Natural killer cell (primary cell): ENCODE data around the gene OR10J1. TPM values are rescaled to one million over a fixed set of nuclear protein-coding genes. Genes with fewer than 3 reads are reported as not detected.

Experiments
- ATAC-seq, 3 donors: fragments of 150-1000 bp in 2 of 3; fragments of 200-7000 bp in 1 of 3; cut with Tn5 transposase; 1 replicate in 1 of 3; 2 replicates in 2 of 3; pipeline ENCODE4 v1.10.0; 2021; ENCODE audit warnings: mild to moderate bottlenecking in 2 of 3, moderate library complexity in 2 of 3
- DNase-seq, 2 donors: peaks; one replicate each; pipeline versions ENCODE4 v3.0.0 to v3.0.0-alpha.2; 2013 to 2021; ENCODE audit warnings: mixed read lengths in 1 of 2
- H3K27ac ChIP-seq: one replicate; pipeline ENCODE4 v1.5.1; 2013; ENCODE audit warnings: mild to moderate bottlenecking, low read length
- H3K27me3 ChIP-seq: one replicate; pipeline ENCODE4 v1.6.1; 2013; ENCODE audit warnings: low read length; ENCODE audit not compliant: control insufficient read depth, insufficient read depth
- H3K36me3 ChIP-seq: one replicate; pipeline ENCODE4 v1.6.1; 2013; ENCODE audit warnings: low read length; ENCODE audit not compliant: control insufficient read depth, insufficient read depth
- H3K4me1 ChIP-seq: one replicate; pipeline ENCODE4 v1.6.1; 2013; ENCODE audit warnings: low read length; ENCODE audit not compliant: control insufficient read depth, insufficient read depth
- H3K4me3 ChIP-seq: one replicate; pipeline ENCODE4 v1.5.1; 2013; ENCODE audit warnings: low read length
- H3K9me3 ChIP-seq: one replicate; pipeline ENCODE4 v1.6.1; 2013; ENCODE audit warnings: low read length; ENCODE audit not compliant: control insufficient read depth, insufficient read depth
- H3K27ac Mint-ChIP-seq, 2 donors: one replicate each; pipeline ENCODE4 v1.8.0; 2022; ENCODE audit warnings: mild to moderate bottlenecking in 2 of 2, mixed read lengths in 2 of 2, moderate library complexity in 1 of 2
- H3K27me3 Mint-ChIP-seq, 2 donors: one replicate each; pipeline ENCODE4 v1.8.0; 2022; ENCODE audit warnings: low read depth in 2 of 2, mixed read lengths in 2 of 2
- H3K36me3 Mint-ChIP-seq: one replicate; pipeline ENCODE4 v1.8.0; 2022; ENCODE audit warnings: mixed read lengths
- H3K4me1 Mint-ChIP-seq, 2 donors: one replicate each; pipeline ENCODE4 v1.8.0; 2022; ENCODE audit warnings: mixed read lengths in 2 of 2
- H3K4me3 Mint-ChIP-seq: one replicate; pipeline ENCODE4 v1.8.0; 2022; ENCODE audit warnings: mild to moderate bottlenecking, moderate library complexity, mixed read lengths
- H3K9me3 Mint-ChIP-seq, 2 donors: one replicate each; pipeline ENCODE4 v1.8.0; 2022; ENCODE audit warnings: mixed read lengths in 2 of 2
- WGBS: methylation state at CpG from one replicate; pipeline ENCODE4 v1.1.7; 2013; ENCODE audit warnings: missing lambda C conversion rate; ENCODE audit not compliant: insufficient coverage; 5-methylcytosine and 5-hydroxymethylcytosine counted together
- intact Hi-C: fragments of 100-400 bp; cut with micrococcal nuclease; formaldehyde crosslinking; loops from one replicate; pipeline ENCODE4 v1.14.2; 2022
- total RNA-seq, 4 donors: library from RNA; stranded (reverse); fragments of 120-200 nt in 1 of 4; gene quantifications; one replicate each; pipeline versions ENCODE4 v1.2.3 to v1.2.4, GENCODE V29; 2013 to 2022
- TF ChIP-seq, protein P1 (sequence below): fragments of 200-600 bp; IDR thresholded peaks from one replicate; pipeline ENCODE4 v1.8.0; 2022; ENCODE audit warnings: antibody characterized with exemption

The OR10J1 gene, protein sequence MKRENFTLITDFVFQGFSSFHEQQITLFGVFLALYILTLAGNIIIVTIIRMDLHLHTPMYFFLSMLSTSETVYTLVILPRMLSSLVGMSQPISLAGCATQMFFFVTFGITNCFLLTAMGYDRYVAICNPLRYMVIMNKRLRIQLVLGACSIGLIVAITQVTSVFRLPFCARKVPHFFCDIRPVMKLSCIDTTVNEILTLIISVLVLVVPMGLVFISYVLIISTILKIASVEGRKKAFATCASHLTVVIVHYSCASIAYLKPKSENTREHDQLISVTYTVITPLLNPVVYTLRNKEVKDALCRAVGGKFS
- not detected for total RNA-seq
- not detected for total RNA-seq (2013)

DNA sequence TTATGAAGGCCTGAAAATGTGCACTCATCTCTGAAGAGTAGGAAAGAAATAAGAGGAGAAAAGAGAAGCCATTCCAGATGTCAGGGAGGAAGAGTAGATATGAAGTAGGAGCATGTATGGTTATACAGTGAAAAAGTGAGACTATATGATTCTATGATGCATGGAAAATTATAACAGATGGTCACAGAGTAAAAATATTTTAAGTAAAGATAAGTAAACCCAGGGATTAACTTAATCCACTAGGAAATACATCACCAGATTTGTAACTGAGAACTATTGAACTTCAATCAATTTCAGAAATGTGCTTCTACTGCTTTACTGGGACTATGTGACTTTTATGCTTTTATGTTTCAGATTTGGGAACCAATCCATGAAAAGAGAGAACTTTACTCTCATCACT, at the start of gene OR10J1:
Gene OR10J1 (plus strand): TSS at position 301 of the 400 bp plus-strand sequence. CDS start 70 bp downstream, at position 371.
- H3K4me3 ChIP-seq, result no peak within 1 kb of the TSS
- H3K9me3 Mint-ChIP-seq, result no peaks in the 10 kb centered on the region
- no peaks in the 10 kb centered on the region for H3K4me1 Mint-ChIP-seq
- peaks cover 19 to 30% of the 10 kb centered on the region in 2 donors for H3K27me3 Mint-ChIP-seq
- no peak within 1 kb of the TSS for H3K27ac ChIP-seq
- intact Hi-C loops, result no loop called here
- H3K27me3 ChIP-seq, result no peaks in the 10 kb centered on the region
- TF ChIP-seq, protein P1, sequence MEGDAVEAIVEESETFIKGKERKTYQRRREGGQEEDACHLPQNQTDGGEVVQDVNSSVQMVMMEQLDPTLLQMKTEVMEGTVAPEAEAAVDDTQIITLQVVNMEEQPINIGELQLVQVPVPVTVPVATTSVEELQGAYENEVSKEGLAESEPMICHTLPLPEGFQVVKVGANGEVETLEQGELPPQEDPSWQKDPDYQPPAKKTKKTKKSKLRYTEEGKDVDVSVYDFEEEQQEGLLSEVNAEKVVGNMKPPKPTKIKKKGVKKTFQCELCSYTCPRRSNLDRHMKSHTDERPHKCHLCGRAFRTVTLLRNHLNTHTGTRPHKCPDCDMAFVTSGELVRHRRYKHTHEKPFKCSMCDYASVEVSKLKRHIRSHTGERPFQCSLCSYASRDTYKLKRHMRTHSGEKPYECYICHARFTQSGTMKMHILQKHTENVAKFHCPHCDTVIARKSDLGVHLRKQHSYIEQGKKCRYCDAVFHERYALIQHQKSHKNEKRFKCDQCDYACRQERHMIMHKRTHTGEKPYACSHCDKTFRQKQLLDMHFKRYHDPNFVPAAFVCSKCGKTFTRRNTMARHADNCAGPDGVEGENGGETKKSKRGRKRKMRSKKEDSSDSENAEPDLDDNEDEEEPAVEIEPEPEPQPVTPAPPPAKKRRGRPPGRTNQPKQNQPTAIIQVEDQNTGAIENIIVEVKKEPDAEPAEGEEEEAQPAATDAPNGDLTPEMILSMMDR, result no peak
- H3K36me3 Mint-ChIP-seq, result no peaks in the 10 kb centered on the region
- H3K9me3 ChIP-seq, result no peaks in the 10 kb centered on the region
- H3K4me1 ChIP-seq, result no peaks in the 10 kb centered on the region
- H3K27ac Mint-ChIP-seq, result no peak within 1 kb of the TSS
- H3K36me3 ChIP-seq, result no peaks in the 10 kb centered on the region
- ATAC-seq (no peak), DNase-seq (no peak)
- no peak within 1 kb of the TSS for H3K4me3 Mint-ChIP-seq

DNA sequence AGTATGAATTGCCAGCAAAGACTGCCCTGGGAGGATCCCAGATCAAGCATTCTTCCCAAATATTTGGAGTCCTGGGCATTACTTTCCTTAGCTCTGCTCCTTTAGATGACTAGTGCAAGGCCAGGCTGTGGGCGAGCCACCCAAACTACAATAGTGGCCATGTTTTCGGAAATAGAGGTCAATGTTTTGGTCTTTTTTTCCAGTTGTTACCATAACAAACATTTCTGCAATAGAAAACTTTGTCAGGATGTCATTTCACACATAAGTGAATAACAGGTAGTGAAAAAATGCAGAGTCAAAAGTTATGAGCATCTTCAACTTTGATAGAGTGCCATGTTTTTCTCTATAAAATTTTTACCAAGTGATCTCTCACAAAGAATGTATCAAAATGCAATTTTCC, 32.7 kb upstream of the OR10J1 start:
- DNase-seq (no peak), ATAC-seq (no peak)
- Histone ChIP-seq H3K27ac (no peak overlapping the region), H3K4me3 (no peak overlapping the region), H3K27me3 (no peaks in the 10 kb centered on the region), H3K36me3 (no peaks in the 10 kb centered on the region), H3K4me1 (no peaks in the 10 kb centered on the region), H3K9me3 (no peaks in the 10 kb centered on the region)
- Mint-ChIP-seq H3K4me3 (no peak overlapping the region), H3K27me3 (peaks cover 7 to 38% of the 10 kb centered on the region in 2 donors), H3K4me1 (no peaks in the 10 kb centered on the region), H3K9me3 (peaks cover 0 to 2% of the 10 kb centered on the region in 2 donors), H3K27ac (no peak overlapping the region), H3K36me3 (no peaks in the 10 kb centered on the region)
- intact Hi-C loops, result no loop called here
- WGBS, result 100% methylated on average over 2 of the region's 2 CpGs
- TF ChIP-seq, protein P1, result no peak

DNA sequence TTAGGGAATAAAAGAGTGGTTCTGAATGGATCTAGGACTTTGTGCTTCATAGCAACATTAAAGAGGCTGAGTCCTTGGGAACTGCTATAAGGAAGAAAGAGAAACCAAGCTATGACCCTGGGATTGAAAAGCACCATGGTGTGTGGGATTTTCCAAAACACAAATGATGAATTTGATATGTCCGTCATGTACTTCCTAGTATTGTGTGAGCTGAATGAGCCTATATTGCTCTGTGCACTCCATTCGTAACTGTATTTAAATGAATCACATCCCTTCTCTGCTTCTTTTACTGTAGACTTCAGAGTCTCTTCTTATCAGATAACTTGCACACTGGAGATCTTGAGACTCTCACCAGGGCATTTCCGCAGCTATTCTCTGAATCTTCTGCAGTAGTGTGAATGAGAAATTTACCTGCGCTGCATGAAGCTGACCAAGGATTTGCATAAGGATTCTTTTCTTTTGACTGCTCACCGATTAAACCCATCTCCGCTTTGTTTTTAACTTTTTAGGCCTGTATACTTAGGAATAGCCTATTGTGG, 30.6 kb upstream of the OR10J1 start:
- Mint-ChIP-seq H3K27me3 (peaks cover 7 to 22% of the 10 kb centered on the region in 2 donors), H3K4me3 (no peak overlapping the region), H3K36me3 (no peaks in the 10 kb centered on the region), H3K9me3 (peaks cover 0 to 2% of the 10 kb centered on the region in 2 donors), H3K4me1 (no peaks in the 10 kb centered on the region), H3K27ac (no peak overlapping the region)
- intact Hi-C loops, result no loop called here
- ATAC-seq (no peak), DNase-seq (no peak)
- Histone ChIP-seq H3K4me1 (no peaks in the 10 kb centered on the region), H3K27me3 (no peaks in the 10 kb centered on the region), H3K9me3 (no peaks in the 10 kb centered on the region), H3K36me3 (no peaks in the 10 kb centered on the region), H3K4me3 (no peak overlapping the region), H3K27ac (no peak overlapping the region)
- WGBS, result 86% methylated on average over 6 of the region's 6 CpGs
- TF ChIP-seq, protein P1, result no peak
